GM18502 (cell line): Measurements from ENCODE around the gene ZDHHC8.

Experiments
- ATAC-seq: cut with Tn5 transposase; IDR thresholded peaks from one replicate; pipeline ENCODE4 v1.9.1; 2021; ENCODE audit warnings: mild to moderate bottlenecking; ENCODE audit not compliant: unreplicated experiment, poor library complexity

The ZDHHC8 gene

GRCh38 chr22:20094197-20094807 lies 37.3 kb upstream of the ZDHHC8 start:
- no peak for ATAC-seq

DNA sequence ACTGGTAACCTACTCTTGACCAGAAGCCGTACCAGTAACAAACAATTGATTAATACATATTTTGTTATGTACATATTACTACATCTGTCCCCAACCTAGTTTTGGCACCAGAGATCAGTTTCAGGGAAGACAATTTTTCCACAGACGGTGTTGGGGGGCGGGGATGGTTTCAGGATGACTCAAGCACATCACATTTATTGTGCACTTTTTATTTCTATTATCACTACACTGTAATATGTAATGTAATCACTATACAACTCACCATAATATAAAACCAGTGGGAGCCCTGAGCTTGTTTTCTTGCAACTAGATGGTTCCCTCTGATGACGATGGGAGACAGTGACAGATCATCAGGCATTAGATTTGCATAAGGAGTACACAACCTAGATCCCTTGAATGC lies 36.1 kb upstream of the ZDHHC8 start:
- no peak for ATAC-seq

DNA sequence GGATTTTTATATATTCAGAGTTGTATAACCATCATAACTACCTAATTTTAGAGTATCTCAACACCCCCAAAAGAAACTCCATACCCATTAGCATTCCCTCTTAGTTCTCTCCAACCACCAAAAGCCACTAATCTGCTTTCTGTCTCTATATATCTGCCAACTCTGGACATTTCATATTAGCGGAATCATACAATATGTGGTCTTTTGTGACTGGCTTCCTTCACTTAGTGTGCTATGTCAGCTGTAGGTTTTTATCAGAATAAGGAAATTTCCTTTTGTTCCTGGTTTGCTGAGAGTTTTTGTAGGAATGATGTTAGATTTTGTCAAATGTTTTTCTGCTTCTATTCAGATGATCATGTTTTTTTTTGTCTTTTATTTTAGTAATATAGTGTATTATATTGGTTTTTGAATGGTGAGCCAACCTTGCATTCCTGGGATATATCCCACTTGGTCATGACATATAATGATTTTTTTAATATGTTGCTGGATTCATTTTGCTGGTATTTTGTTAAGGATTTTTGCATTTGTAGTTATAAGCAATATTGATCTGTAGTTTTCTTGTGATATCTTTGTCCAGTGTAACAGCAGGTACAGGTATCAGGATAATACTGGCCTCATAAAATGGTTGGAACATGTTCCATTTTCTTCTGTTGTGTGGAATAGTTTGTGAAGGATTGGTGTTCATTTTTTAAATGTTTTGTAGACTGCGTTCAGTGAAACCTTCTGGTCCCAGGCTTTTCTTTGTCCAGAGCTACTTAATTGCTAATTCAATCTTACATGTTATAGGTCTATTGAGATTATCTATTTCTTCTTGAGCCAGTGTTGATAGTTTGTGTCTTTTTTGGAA lies 34.8 kb upstream of the ZDHHC8 start:
- ATAC-seq = no peak

DNA sequence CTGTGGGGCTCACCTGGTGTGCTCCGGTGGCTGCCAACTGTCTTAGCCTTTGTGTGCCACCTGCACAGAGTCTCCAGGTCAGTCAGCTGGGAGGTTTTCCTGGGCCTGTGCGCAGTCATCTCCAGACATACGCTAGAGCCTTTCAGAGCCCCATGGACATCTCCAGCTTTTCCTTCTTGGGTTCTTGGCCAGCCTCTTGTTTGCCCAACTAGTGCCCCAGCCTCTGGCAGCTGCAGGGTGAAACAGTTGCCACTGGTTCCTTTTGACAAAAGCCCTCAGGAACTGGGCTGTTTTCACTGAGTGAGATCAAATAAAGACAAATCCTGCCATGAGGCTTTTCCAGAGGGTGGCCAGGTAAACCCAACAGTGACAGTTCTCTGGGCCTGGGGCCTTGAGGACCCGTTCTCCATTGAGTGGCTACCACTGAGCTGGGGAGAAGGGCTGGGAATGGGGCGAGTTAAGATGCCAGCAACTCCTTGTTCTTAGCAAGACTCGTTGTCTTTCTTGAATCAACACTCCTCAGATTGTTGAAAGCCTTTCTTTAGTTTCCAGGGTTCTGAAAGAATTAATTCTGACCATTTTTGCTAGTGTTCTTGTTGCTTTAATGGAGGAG lies 32.4 kb upstream of the ZDHHC8 start:
- no peak for ATAC-seq

DNA sequence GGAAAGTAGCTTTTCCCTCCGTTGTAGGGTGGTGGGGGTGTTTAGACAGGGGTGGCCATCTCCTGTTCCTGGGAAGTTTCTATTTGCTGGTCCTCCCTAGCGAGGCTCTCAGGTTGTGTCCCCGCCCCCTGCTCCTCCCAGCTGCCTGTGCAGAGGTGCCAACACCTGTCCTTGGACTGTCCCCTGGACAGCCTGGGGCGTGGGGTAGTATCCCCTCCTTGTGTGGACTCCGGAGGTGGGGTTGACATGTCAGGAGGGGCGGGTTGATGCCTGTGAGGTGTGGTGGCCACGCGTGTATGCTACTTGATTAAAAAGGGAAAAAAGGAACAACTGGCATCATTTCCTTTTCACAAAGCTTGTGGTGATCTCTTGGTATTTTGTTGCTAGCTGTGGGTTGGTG lies 30.0 kb upstream of the ZDHHC8 start:
- ATAC-seq = no peak

DNA sequence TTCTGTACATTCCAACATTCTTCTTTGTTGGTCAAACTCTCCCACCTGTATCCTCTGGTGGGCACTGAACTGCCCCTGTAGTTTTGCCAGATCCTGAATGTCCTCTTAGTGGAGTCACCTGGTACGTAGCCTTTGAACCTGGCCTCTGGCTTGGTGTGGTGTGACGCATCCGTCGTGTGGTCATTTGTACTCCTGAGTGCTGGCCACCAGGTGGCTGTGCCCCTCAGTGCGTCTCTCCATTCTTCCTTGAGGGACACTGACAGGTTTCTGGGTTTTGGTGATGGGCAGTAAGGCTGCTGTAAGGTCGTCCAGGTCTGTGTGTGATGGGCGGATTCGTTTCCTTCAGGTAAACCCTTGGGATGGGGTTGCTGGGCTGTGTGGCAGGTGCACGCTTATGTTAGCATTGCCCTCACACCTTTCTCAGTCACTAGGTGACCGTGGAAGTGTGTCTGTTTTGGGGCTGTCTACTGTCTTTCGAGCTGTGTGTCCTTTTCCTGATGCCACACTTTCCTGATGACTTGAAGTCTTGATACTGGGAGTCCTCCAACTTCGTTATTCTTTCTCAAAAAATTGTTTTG lies 29.3 kb upstream of the ZDHHC8 start:
- ATAC-seq = no peak

GRCh38 chr22:20105456-20106204 lies 26.0 kb upstream of the ZDHHC8 start:
- ATAC-seq = no peak

- no peak for ATAC-seq
Measured at GRCh38 chr22:20106205-20106848, 25.3 kb upstream of the ZDHHC8 start.

GRCh38 chr22:20106849-20107237 lies 24.8 kb upstream of the ZDHHC8 start:
- no peak for ATAC-seq

DNA sequence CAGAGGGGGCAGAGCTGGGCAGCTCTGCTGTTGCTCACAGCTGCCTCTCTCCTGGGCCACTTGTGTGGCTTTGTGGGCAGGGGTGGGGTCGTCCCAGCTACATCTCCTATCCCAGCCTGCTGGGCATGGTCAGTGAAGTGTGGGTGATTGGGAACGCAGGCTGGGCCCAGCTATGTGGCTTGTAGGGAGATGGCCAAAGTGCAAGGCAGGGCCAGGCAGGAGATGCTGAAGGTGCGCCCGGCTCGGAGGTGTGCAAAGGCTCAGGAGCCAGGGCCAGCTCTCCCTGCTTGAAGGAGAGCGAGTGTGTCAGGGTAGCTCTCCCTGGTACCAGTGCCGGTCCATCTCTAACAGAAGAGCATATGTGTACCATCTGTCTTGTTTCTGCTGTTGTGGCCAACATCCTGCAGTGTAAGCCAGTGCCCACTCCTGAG lies 24.1 kb upstream of the ZDHHC8 start:
- ATAC-seq = no peak

- no peak for ATAC-seq
Measured at GRCh38 chr22:20107951-20108756, 23.4 kb upstream of the ZDHHC8 start.

GRCh38 chr22:20108757-20109230 lies 22.8 kb upstream of the ZDHHC8 start:
- ATAC-seq = no peak

DNA sequence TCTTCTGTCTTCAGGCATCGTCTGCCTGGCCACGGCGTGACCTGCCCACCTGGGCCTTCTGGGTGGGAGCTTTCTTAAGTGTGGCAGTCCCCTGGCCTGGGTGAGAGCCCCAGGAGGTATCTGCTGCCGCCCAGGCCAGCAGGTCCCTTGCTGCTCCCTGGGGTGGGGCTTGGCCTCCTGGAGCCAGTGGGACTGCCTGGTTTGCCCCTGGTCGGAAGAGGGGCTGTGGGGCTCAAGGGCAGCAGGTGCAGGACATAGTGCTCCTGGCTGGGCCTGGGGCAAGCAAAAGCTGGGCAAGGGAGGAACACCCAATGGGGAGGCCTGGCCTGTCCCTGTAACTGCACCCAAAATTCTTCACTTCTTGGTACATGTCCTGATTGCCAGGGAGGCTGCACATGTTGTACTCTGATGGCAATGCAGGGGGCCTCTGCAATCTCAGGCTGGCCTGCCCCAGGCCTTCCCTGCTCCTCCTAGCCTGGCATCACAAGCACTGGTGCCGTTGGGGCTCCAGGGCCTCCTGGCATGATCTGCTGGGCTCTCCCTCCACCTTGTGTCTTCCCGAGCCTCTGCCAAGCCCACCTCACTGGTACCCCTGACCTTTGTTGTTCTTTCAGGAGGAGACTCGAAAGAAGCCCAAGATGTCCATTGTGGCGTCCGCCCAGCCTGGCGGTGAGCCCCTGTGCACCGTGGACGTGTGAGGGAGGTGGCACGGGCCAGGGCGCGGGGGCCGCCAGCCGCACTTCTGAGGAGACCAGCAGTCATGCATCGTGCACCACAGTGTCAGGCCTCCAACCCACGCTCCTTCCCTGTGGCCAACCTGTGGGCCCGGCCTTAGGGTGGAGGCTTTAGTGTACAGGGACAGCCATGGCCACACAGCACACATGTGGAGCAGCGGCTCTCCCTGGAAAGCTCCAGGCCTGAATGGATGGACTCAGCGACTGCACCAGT lies 21.9 kb upstream of the ZDHHC8 start:
- no peak for ATAC-seq

DNA sequence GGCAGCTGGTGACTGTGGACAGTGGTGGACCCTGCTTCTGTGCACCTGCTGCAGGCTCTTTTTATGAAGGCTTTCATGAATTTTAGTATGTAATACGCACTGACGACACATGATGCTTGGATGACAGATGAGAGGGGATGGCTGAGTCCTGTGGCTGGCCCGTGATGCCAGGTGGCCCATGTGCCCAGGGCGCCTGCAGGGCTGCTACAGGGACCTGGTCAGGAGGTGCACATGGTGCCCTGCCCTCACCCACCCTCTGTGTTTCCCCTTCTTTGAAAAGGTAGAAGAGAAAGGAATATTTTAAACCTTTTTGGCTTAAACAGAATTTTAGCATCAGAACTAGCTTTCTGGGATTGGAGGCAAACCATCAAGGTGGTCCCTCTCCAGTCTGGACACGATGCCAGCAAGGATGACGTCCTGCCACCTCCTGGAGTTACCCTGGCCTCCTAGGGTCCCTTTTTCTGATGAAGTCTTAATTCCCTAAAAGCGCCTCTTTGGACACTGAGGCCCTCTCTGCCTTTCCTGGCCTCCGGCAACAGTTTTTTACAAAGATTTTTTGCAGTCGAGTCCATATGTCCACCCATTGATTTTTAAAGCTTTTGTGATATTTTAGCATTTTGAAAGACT lies 21.1 kb upstream of the ZDHHC8 start:
- no peak for ATAC-seq

GRCh38 chr22:20111045-20111688 lies 20.4 kb upstream of the ZDHHC8 start:
- no peak for ATAC-seq

DNA sequence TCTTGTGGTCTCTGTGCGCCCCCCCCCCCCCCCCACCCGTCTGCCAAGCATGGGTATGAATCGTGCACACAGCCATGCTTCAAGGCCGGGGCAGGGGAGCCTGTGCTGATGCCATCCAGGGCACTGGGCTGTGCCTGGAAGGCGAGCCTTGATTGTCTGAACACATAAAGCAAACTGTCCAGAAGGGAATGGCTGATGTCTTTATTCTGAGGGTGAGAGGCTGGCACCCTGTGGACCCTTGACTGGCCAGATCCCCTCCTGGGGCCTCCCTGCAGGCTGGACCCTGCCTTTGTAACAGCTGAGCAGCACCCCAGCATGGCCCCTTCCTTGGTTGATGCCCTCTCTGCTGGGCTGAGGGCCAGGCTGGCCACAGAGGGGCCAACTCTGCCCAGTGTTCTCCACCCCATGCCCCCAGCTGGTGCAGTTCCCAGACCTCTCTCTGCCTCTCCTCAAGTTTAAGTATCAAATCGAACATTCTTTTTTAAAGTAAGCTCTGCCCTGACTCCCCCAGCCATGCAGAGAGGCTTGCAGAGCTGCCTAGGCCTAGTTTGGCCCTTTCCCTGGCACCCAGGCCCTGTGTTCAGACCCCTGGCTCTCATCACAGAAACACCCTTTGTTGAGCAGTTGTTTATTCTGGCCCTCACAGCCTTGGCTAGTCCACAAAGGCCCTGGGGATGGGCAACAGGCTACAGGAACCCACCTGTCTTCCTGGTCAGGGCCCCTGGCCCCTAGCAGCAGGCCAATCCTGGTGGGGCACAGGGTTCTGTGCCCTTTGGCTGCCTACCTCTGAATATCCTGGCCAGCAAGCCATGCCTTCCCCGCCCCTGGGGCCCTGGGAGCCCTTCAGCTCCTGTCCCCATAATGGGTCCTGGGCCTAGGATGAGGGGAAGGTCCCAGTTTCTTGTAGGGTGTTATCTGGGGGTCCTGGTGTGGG lies 19.6 kb upstream of the ZDHHC8 start:
- no peak for ATAC-seq
